HCT116 (cell line): ENCODE data around the gene ATPAF1. TPM values are rescaled to one million over a fixed set of nuclear protein-coding genes. Genes with fewer than 3 reads are reported as not detected.

Experiments used
- ATAC-seq: fragments of 200-7000 bp; cut with Tn5 transposase; 2 replicates; pipeline ENCODE4 v1.9.1; 2020; ENCODE audit warnings: mild to moderate bottlenecking, moderate library complexity
- BruUV-seq: library from RNA; stranded (reverse); fragments of 400-500 nt; replicated peaks from 2 replicates; lab custom pipeline; 2021; lab: Mats Ljungman, UMichigan
- CTCF ChIA-PET: fragments of 300-600 bp; sonication (Branson Sonifier 250); formaldehyde crosslinking; loops from one replicate; lab custom pipeline; 2021; ENCODE audit warnings: antibody characterized with exemption; lab: Charles Lee
- POLR2A ChIA-PET: fragments of 300-600, 350-600 bp; sonication (Branson Sonifier 250); formaldehyde crosslinking; loops from one replicate; lab custom pipeline; 2021; ENCODE audit warnings: antibody characterized with exemption; lab: Charles Lee
- RAD21 ChIA-PET, 2 experiments: fragments of 300-600 bp; sonication (Branson Sonifier 250); formaldehyde crosslinking; loops; one replicate each; lab custom pipeline; 2023; ENCODE audit warnings: low total read pairs in 2 of 2; ENCODE audit not compliant: uncharacterized antibody in 2 of 2, unreplicated experiment in 2 of 2, low non-redundant PET in 1 of 2; lab: Charles Lee
- DNase-seq: peaks from one replicate; pipeline ENCODE4 v3.0.0-alpha.2; 2010; ENCODE audit warnings: low read depth, low spot score
- H2AFZ ChIP-seq: fragments of 200-600 bp; shearing (Covaris generic), sonication (generic); 2 replicates; pipeline ENCODE4 v1.6.1; 2017; ENCODE audit warnings: low read depth, mixed run types, mixed read lengths, antibody characterized with exemption, low read length; ENCODE audit not compliant: poor library complexity, severe bottlenecking
- H3K27ac ChIP-seq: 2 replicates; pipeline ENCODE4 v1.5.1; 2012; ENCODE audit warnings: low read depth, low read length
- H3K27me3 ChIP-seq: fragments of 200-600 bp; sonication (generic); 2 replicates; pipeline ENCODE4 v1.6.1; 2016; ENCODE audit warnings: mixed run types, low read length, mixed read lengths; ENCODE audit not compliant: insufficient read depth
- H3K36me3 ChIP-seq, 2 experiments: fragments of 200-500 bp in 1 of 2; fragments of 200-600 bp in 1 of 2; sonication (Bioruptor generic) in 1 of 2; sonication (generic) in 1 of 2; 2 replicates each; pipeline versions ENCODE4 v1.5.1 to v1.6.1; 2014 to 2016; ENCODE audit warnings: low read length in 2 of 2, inconsistent platforms in 1 of 2, mixed read lengths in 1 of 2, mixed run types in 1 of 2; ENCODE audit not compliant: insufficient read depth in 2 of 2, control insufficient read depth in 1 of 2
- H3K4me1 ChIP-seq, 2 experiments: fragments of 200-600 bp in 1 of 2; sonication (generic) in 1 of 2; 2 replicates each; pipeline versions ENCODE4 v1.5.1 to v1.6.1; 2012 to 2017; ENCODE audit warnings: low read length in 2 of 2, inconsistent platforms in 1 of 2, mild to moderate bottlenecking in 1 of 2, mixed read lengths in 1 of 2, mixed run types in 1 of 2, moderate library complexity in 1 of 2; ENCODE audit not compliant: insufficient read depth in 2 of 2, control insufficient read depth in 1 of 2
- H3K4me2 ChIP-seq: fragments of 200-600 bp; sonication (generic); 2 replicates; pipeline ENCODE4 v1.6.1; 2017; ENCODE audit warnings: mixed run types, low read length, mixed read lengths
- H3K4me3 ChIP-seq, 2 experiments: fragments of 200-600 bp in 1 of 2; sonication (generic) in 1 of 2; replicated peaks in 1 of 2; 2 replicates each; pipeline ENCODE4 v1.5.1; 2011 to 2016; ENCODE audit warnings: low read length in 2 of 2, control low read depth in 1 of 2, low read depth in 1 of 2, mild to moderate bottlenecking in 1 of 2, mixed read lengths in 1 of 2, mixed run types in 1 of 2
- H3K79me2 ChIP-seq: fragments of 200-600 bp; sonication (generic); 2 replicates; pipeline ENCODE4 v1.6.1; 2017; ENCODE audit warnings: mild to moderate bottlenecking, mixed run types, low read length, moderate library complexity, mixed read lengths; ENCODE audit not compliant: insufficient read depth
- H3K9ac ChIP-seq: fragments of 200-600 bp; sonication (generic); 2 replicates; pipeline ENCODE4 v1.6.1; 2016; ENCODE audit warnings: low read length, mixed read lengths
- H3K9me2 ChIP-seq: fragments of 200-600 bp; sonication (generic), shearing (Covaris generic); 2 replicates; pipeline ENCODE4 v1.6.1; 2017; ENCODE audit warnings: mixed run types, mild to moderate bottlenecking, moderate library complexity; ENCODE audit not compliant: insufficient read depth
- H3K9me3 ChIP-seq, 2 experiments: fragments of 200-500 bp in 1 of 2; fragments of 200-600 bp in 1 of 2; sonication (Bioruptor generic) in 1 of 2; sonication (generic) in 1 of 2; 2 replicates each; pipeline ENCODE4 v1.6.1; 2014 to 2017; ENCODE audit warnings: low read length in 2 of 2, mixed read lengths in 2 of 2, inconsistent platforms in 1 of 2, low read depth in 1 of 2, mild to moderate bottlenecking in 1 of 2, mixed run types in 1 of 2, moderate library complexity in 1 of 2; ENCODE audit not compliant: control insufficient read depth in 1 of 2, insufficient read depth in 1 of 2
- H4K20me1 ChIP-seq: fragments of 200-600 bp; sonication (generic), shearing (Covaris generic); 2 replicates; pipeline ENCODE4 v1.6.1; 2017; ENCODE audit warnings: mixed run types, mild to moderate bottlenecking, moderate library complexity; ENCODE audit not compliant: insufficient read depth
- CBX3 ChIP-seq: IDR thresholded peaks from 2 replicates; pipeline ENCODE4 v1.6.1; 2012; ENCODE audit warnings: low read depth
- CEBPB ChIP-seq: IDR thresholded peaks from 2 replicates; pipeline ENCODE4 v1.6.1; 2012; ENCODE audit warnings: low read depth
- CTCF ChIP-seq, 3 experiments: fragments of 200-600 bp in 1 of 3; sonication (generic) in 1 of 3; IDR thresholded peaks in 2 of 3; conservative IDR thresholded peaks in 1 of 3; 2 replicates each; pipeline ENCODE4 v1.5.1; 2012 to 2017; ENCODE audit warnings: low read depth in 2 of 3, low read length in 2 of 3, antibody characterized with exemption in 1 of 3, borderline replicate concordance in 1 of 3, control low read depth in 1 of 3, mild to moderate bottlenecking in 1 of 3, mixed read lengths in 1 of 3, mixed run types in 1 of 3, moderate library complexity in 1 of 3; ENCODE audit not compliant: insufficient read depth in 1 of 3
- EGR1 ChIP-seq: IDR thresholded peaks from 2 replicates; pipeline ENCODE4 v1.6.1; 2012; ENCODE audit warnings: low read depth
- FOSL1 ChIP-seq: IDR thresholded peaks from 2 replicates; pipeline ENCODE4 v1.6.1; 2012; ENCODE audit warnings: low read depth
- JUND ChIP-seq: IDR thresholded peaks from 2 replicates; pipeline ENCODE4 v1.6.1; 2012
- POLR2A ChIP-seq: IDR thresholded peaks from 2 replicates; pipeline ENCODE4 v1.7.0; 2011; ENCODE audit warnings: borderline replicate concordance; ENCODE audit not compliant: insufficient read depth, insufficient read length; ENCODE audit errors: extremely low read depth
- POLR2AphosphoS5 ChIP-seq: IDR thresholded peaks from 2 replicates; pipeline ENCODE4 v1.6.1; 2011; ENCODE audit warnings: mild to moderate bottlenecking, low read depth, low read length, moderate library complexity
- RAD21 ChIP-seq: IDR thresholded peaks from 2 replicates; pipeline ENCODE4 v1.6.1; 2012; ENCODE audit warnings: low read depth, mild to moderate bottlenecking
- TCF7L2 ChIP-seq: IDR thresholded peaks from 2 replicates; pipeline ENCODE4 v1.7.0; 2011; ENCODE audit warnings: borderline replicate concordance, inconsistent platforms; ENCODE audit not compliant: insufficient read depth, insufficient read length; ENCODE audit errors: extremely low read depth
- ZBTB33 ChIP-seq: IDR thresholded peaks from 2 replicates; pipeline ENCODE4 v1.6.1; 2011; ENCODE audit warnings: mild to moderate bottlenecking, low read length, moderate library complexity; ENCODE audit not compliant: insufficient replicate concordance; ENCODE audit errors: extremely low read depth
- ZNF274 ChIP-seq: fragments of 200-500 bp; sonication (Bioruptor generic); IDR thresholded peaks from 2 replicates; pipeline ENCODE4 v1.6.1; 2014; ENCODE audit warnings: mild to moderate bottlenecking, low read depth, low read length, inconsistent platforms
- intact Hi-C: fragments of 100-400 bp; cut with micrococcal nuclease; formaldehyde crosslinking; loops from 2 replicates; pipeline ENCODE4 v1.10.0; 2022
- total RNA-seq: library from RNA; stranded (reverse); gene quantifications from one replicate; pipeline ENCODE4 v1.2.1, GENCODE V29; 2021; ENCODE audit not compliant: unreplicated experiment

ATPAF1 gene
- total RNA-seq, 1 experiment from 2014 or later = 35.5 TPM

DNA sequence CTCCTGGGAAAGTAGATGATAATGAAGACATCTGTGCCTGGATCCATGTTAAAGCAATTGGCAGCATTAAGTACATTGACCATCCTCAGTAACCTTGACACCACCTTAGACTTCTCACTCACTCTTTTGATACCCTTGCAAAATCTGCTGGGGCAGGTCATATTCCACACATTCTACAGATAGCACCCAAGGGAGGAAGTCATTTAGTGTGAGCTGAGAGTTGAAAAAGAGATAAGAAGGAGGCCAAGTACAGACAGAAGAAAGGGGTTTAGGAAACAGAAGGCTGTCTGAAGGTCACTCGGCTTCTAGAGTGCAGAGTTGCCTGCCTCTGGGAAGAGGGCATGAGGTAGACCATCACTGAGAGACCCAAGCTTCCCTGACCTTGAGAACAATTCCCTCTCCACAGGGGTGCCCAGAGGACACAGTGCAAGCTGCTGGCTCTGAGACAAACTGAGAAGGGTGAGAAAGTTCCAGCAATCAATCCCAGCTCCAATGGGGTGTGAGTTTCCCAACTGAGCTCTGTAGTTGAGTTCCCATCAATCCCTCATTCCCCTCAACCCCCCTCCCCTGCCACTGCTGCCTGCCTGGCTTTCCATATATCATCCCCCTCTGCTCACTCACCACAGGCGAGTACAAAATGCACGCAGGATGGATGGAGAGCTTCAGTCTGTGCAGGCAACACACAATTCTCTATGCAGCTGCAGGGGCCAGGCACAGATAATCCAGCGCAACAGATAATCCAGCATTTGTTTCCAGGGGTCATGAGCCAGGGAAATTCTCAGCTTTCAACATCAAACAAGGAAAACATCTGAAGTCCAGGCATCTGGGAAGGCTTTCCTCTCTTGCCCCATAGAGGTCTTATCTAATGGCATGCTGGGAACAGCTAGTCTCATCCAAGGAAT is 44.2 kb downstream of the ATPAF1 start (continued):
- TF ChIP-seq ZNF274 = no peak
- TF ChIP-seq EGR1 = no peak
- no peak for TF ChIP-seq CBX3
- no peak for TF ChIP-seq CEBPB
- TF ChIP-seq, all 23 proteins: peak for 0

- ChIA-PET CTCF (interaction anchor here (0.8 to 1.4 kb wide), 5 partner anchors 11 to 103 kb away, joined by 3 to 5 read pairs (median 3); partner anchors contain the start of gene MKNK1), RAD21 (interaction anchor here in 1 of 2 experiments (0.9 kb wide), 1 partner anchor 103 kb away, joined by 4 read pairs; no protein-coding TSS in a partner anchor), POLR2A (no interaction called here)
- BruUV-seq = no TSS peak
- peak; percentile 89 for ATAC-seq
- Histone ChIP-seq H3K9me2 (no peaks in the 10 kb centered on the region), H3K79me2 (no peaks in the 10 kb centered on the region), H2AFZ (no peak overlapping the region), H3K4me2 (no peak overlapping the region), H3K27me3 (no peaks in the 10 kb centered on the region), H3K4me1 (peaks cover 0 to 17% of the 10 kb centered on the region in 2 experiments; a peak in 3 of 4 replicates), H3K27ac (no peak overlapping the region), H3K9ac (no peak overlapping the region), H3K36me3 (no peaks in the 10 kb centered on the region), H3K9me3 (no peaks in the 10 kb centered on the region), H4K20me1 (no peaks in the 10 kb centered on the region), H3K4me3 (no peak overlapping the region)
- no peak for DNase-seq
- intact Hi-C loops = loop anchor here (1.0 kb wide), 1 partner anchor 103 kb away; no protein-coding TSS in a partner anchor
- TF ChIP-seq CEBPB = no peak
- TF ChIP-seq RAD21 = peak; percentile 81
- no peak for TF ChIP-seq ZBTB33
- no peak for TF ChIP-seq JUND
- TF ChIP-seq POLR2AphosphoS5 = no peak
- TF ChIP-seq EGR1 = no peak
- TF ChIP-seq CBX3 = no peak
- peak; percentile 63 to 68 (median 64) for TF ChIP-seq CTCF (IDR thresholded peaks at IDR 0.05 in 2 of 3, conservative IDR thresholded peaks at IDR 0.05 in 1 of 3; ENCODE audit: borderline replicate concordance in 1 of 3, insufficient read depth in 1 of 3, low read depth in 2 of 3, low read length in 2 of 3)
- no peak for TF ChIP-seq TCF7L2
- TF ChIP-seq POLR2A = no peak
- no peak for TF ChIP-seq FOSL1
Observed at GRCh38 chr1:46622344-46622743, 45.8 kb downstream of the ATPAF1 start.
